HFFc6 (cell line): ENCODE results near the gene HOXA6. TPM values are rescaled to one million over a fixed set of nuclear protein-coding genes. Genes with fewer than 3 reads are reported as not detected.

Experiments
- DNase-seq: peaks from one replicate; pipeline ENCODE4 v3.0.0-alpha.2; 2018
- H3K27ac Mint-ChIP-seq: 2 replicates; pipeline ENCODE4 v1.8.0; 2020; ENCODE audit warnings: mild to moderate bottlenecking, mixed read lengths
- H3K27me3 Mint-ChIP-seq: 2 replicates; pipeline ENCODE4 v1.8.0; 2021; ENCODE audit warnings: mild to moderate bottlenecking, moderate library complexity, mixed read lengths; ENCODE audit not compliant: insufficient read depth
- H3K36me3 Mint-ChIP-seq: 2 replicates; pipeline ENCODE4 v1.8.0; 2021; ENCODE audit warnings: low read depth, mixed read lengths
- H3K4me1 Mint-ChIP-seq: 2 replicates; pipeline ENCODE4 v1.8.0; 2020; ENCODE audit warnings: low read depth, mixed read lengths
- H3K4me3 Mint-ChIP-seq: 2 replicates; pipeline ENCODE4 v1.8.0; 2020; ENCODE audit warnings: mild to moderate bottlenecking, moderate library complexity, mixed read lengths
- H3K9me3 Mint-ChIP-seq: 2 replicates; pipeline ENCODE4 v1.8.0; 2020; ENCODE audit warnings: mild to moderate bottlenecking, mixed read lengths
- total RNA-seq, 6 experiments: library from RNA; stranded (reverse); fragmentation: NEBNext Ultra II Directional; extraction: Animal tissue kit (Norgen Biotek cat#: 25700); gene quantifications; 2 replicates in 1 of 6; 3 replicates in 5 of 6; pipeline ENCODE4 v1.2.3, GENCODE V29; 2021
- TF ChIP-seq, protein P1 (sequence below): fragments of 200-600 bp; sonication (generic); IDR thresholded peaks from 2 replicates; pipeline ENCODE4 v1.5.0; 2021; ENCODE audit warnings: antibody characterized with exemption, mild to moderate bottlenecking

Gene HOXA6
- total RNA-seq, 6 experiments from 2014 or later, result 2.3 to 3.8 (median 2.8) TPM

GRCh38 chr7:27140126-27140857 is 7.3 kb downstream of the HOXA6 start:
- Mint-ChIP-seq H3K4me1 (peaks cover 13% of the 10 kb centered on the region), H3K36me3 (peaks cover 23% of the 10 kb centered on the region), H3K27me3 (peaks cover 3% of the 10 kb centered on the region; the same call in 1 of the 2 replicates), H3K9me3 (no peaks in the 10 kb centered on the region), H3K27ac (no peak overlapping the region), H3K4me3 (no peak overlapping the region)
- TF ChIP-seq, protein P1, sequence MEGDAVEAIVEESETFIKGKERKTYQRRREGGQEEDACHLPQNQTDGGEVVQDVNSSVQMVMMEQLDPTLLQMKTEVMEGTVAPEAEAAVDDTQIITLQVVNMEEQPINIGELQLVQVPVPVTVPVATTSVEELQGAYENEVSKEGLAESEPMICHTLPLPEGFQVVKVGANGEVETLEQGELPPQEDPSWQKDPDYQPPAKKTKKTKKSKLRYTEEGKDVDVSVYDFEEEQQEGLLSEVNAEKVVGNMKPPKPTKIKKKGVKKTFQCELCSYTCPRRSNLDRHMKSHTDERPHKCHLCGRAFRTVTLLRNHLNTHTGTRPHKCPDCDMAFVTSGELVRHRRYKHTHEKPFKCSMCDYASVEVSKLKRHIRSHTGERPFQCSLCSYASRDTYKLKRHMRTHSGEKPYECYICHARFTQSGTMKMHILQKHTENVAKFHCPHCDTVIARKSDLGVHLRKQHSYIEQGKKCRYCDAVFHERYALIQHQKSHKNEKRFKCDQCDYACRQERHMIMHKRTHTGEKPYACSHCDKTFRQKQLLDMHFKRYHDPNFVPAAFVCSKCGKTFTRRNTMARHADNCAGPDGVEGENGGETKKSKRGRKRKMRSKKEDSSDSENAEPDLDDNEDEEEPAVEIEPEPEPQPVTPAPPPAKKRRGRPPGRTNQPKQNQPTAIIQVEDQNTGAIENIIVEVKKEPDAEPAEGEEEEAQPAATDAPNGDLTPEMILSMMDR, result no peak
- no peak for DNase-seq

DNA sequence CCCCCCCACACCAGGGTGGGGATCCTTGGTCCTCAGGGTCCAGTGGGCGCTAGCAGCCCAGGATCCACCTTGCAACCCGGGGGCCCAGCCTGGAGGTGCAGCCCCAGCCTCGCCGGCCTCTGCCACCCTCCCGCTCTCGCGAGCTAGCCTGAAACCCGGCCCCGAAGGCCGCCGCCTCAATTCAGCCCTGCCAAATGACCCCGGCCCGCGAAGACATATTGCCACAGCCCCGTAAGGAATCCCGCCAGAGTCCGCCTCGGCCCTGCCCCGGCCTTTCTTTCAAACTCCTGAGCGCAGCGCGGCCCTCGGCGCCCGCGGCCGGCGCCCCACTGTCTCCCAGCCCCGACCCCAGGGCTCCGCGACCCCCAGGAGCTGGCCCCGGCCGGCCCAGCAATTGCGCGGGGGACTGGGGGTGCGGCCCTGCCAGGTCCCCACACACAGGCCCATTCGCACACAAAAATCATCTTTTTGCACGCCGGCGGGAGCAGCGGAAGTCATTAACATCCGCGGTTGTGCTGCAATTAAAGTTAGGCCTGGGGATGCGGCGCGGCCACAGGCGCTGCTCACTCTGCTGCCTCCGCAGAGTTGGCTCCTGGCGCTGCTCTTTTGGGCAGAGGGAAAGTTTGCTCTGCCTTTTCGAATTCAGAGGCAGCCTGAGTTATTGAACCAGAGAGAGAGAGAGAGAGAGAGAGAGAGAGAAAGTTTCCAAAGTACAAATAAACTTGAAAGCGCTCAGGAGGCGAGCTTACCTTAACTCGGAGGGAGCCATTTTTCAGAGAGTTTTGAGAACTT is 8.0 kb downstream of the HOXA6 start:
- Mint-ChIP-seq H3K4me3 (no peak overlapping the region), H3K4me1 (peaks cover 20% of the 10 kb centered on the region), H3K9me3 (no peaks in the 10 kb centered on the region), H3K36me3 (peaks cover 19% of the 10 kb centered on the region), H3K27ac (no peak overlapping the region), H3K27me3 (peaks cover 3% of the 10 kb centered on the region; the same call in 1 of the 2 replicates)
- no peak for DNase-seq
- TF ChIP-seq, protein P1, result no peak

- DNase-seq, result no peak
- H3K9me3 Mint-ChIP-seq, result no peaks in the 10 kb centered on the region
- peaks cover 26% of the 10 kb centered on the region for H3K4me1 Mint-ChIP-seq
- no peak overlapping the region for H3K27ac Mint-ChIP-seq
- peaks cover 19% of the 10 kb centered on the region for H3K36me3 Mint-ChIP-seq
- no peak overlapping the region for H3K4me3 Mint-ChIP-seq
- H3K27me3 Mint-ChIP-seq, result peaks cover 3% of the 10 kb centered on the region; the same call in 1 of the 2 replicates
- TF ChIP-seq, protein P1, result no peak
Measured at GRCh38 chr7:27138985-27139333, 8.6 kb downstream of the HOXA6 start.

GRCh38 chr7:27138472-27138871 is 9.1 kb downstream of the HOXA6 start:
- Mint-ChIP-seq H3K27me3 (peaks cover 3% of the 10 kb centered on the region; the same call in 1 of the 2 replicates), H3K4me1 (peaks cover 30% of the 10 kb centered on the region), H3K27ac (no peak overlapping the region), H3K4me3 (no peak overlapping the region), H3K9me3 (no peaks in the 10 kb centered on the region), H3K36me3 (peaks cover 19% of the 10 kb centered on the region)
- DNase-seq, result no peak
- TF ChIP-seq, protein P1, result no peak

DNA sequence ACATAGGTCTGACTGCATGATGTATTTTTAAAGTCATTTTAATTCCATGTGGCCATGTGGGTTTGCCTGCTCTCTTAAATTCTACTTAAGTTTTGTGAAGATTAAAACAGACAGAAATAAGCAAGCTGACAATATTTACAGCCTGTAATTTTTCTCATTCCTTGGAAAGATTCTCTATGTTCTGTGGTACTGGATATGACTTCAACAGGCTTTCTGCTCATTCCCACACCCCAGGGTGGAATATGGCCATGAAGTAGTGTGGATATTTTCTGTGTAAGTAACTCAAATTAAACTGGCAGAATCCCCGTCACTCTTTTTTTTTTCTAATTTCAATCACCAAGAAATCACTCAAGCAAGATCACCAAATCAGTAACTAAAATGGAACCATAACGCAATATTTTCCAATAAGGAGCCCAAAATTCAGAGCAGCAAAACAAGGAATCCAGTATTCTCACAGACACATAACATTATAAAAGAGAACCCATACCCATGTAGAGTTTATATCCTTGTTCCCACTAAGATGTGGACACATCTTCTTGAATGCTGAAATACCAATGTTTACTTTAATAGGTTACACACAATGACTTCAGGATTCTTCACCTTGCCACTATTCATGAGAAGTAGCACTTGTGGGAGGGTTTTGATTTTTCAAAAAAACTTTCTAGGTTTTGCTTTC is 9.8 kb downstream of the HOXA6 start:
- no peak overlapping the region for H3K4me3 Mint-ChIP-seq
- H3K4me1 Mint-ChIP-seq, result peaks cover 27% of the 10 kb centered on the region
- no peak for DNase-seq
- TF ChIP-seq, protein P1, result no peak
- H3K36me3 Mint-ChIP-seq, result peaks cover 19% of the 10 kb centered on the region
- H3K9me3 Mint-ChIP-seq, result no peaks in the 10 kb centered on the region
- no peak overlapping the region for H3K27ac Mint-ChIP-seq
- H3K27me3 Mint-ChIP-seq, result peaks cover 3% of the 10 kb centered on the region; the same call in 1 of the 2 replicates
